Esophagus squamous epithelium (tissue), 5 donors: ENCODE results near the gene IGDCC3. TPM values are rescaled to one million over a fixed set of nuclear protein-coding genes. Genes with fewer than 3 reads are reported as not detected.

Experiments
- DNase-seq: peaks from one replicate; lab custom pipeline; 2025; lab: John Stamatoyannopoulos, UW
- H3K27ac ChIP-seq, 4 donors: fragments of 200-600 bp; sonication (generic); one replicate each; pipeline ENCODE4 v1.5.1; 2016 to 2019; ENCODE audit warnings: mild to moderate bottlenecking in 1 of 4
- H3K27me3 ChIP-seq, 4 donors: fragments of 200-600 bp; sonication (generic); 1 replicate in 3 of 4; 2 replicates in 1 of 4; pipeline versions ENCODE4 v1.5.1 to v1.6.0; 2017 to 2021; ENCODE audit warnings: antibody characterized with exemption in 1 of 4
- H3K36me3 ChIP-seq, 3 donors: fragments of 200-600 bp; sonication (generic); one replicate each; pipeline ENCODE4 v1.5.1; 2016 to 2019
- H3K4me1 ChIP-seq, 3 donors: fragments of 200-600 bp; sonication (generic); one replicate each; pipeline ENCODE4 v1.5.1; 2017 to 2019
- H3K4me3 ChIP-seq, 4 donors: fragments of 200-600 bp; sonication (generic); 1 replicate in 3 of 4; 2 replicates in 1 of 4; pipeline ENCODE4 v1.5.1; 2016 to 2019; ENCODE audit warnings: mild to moderate bottlenecking in 2 of 4, moderate library complexity in 1 of 4
- H3K9me3 ChIP-seq, 3 donors: fragments of 200-600 bp; sonication (generic); one replicate each; pipeline ENCODE4 v1.5.1; 2016 to 2019
- POLR2A ChIP-seq, 4 donors: fragments of 450-650 bp; IDR thresholded peaks; one replicate each; pipeline ENCODE4 v1.6.1; 2017; ENCODE audit warnings: antibody characterized with exemption in 4 of 4, mild to moderate bottlenecking in 4 of 4, moderate library complexity in 3 of 4
- WGBS, 2 donors: methylation state at CpG; one replicate each; pipeline ENCODE4 v1.1.5; 2018; 5-methylcytosine and 5-hydroxymethylcytosine counted together
- intact Hi-C: fragments of 100-400 bp; cut with DNase I; formaldehyde crosslinking; loops from one replicate; pipeline ENCODE4 v1.15.0; 2022
- total RNA-seq, 4 donors: library from RNA; depleted of rRNA; stranded (reverse); fragments of >200 nt; gene quantifications; one replicate each; pipeline ENCODE4 v1.1.0, GENCODE V29; 2016
- TF ChIP-seq, protein P1 (sequence below), 6 experiments: fragments of 450-650 bp in 4 of 6; fragments of 200-600 bp in 2 of 6; sonication (generic) in 2 of 6; IDR thresholded peaks; one replicate each; pipeline ENCODE4 v1.5.1; 2016 to 2019; ENCODE audit warnings: antibody characterized with exemption in 6 of 6, mild to moderate bottlenecking in 4 of 6, moderate library complexity in 4 of 6
- donor health status: DM: yes; HTN: yes; CAD: no.

Gene IGDCC3
- total RNA-seq, 4 donors from 2014 or later: not detected

DNA sequence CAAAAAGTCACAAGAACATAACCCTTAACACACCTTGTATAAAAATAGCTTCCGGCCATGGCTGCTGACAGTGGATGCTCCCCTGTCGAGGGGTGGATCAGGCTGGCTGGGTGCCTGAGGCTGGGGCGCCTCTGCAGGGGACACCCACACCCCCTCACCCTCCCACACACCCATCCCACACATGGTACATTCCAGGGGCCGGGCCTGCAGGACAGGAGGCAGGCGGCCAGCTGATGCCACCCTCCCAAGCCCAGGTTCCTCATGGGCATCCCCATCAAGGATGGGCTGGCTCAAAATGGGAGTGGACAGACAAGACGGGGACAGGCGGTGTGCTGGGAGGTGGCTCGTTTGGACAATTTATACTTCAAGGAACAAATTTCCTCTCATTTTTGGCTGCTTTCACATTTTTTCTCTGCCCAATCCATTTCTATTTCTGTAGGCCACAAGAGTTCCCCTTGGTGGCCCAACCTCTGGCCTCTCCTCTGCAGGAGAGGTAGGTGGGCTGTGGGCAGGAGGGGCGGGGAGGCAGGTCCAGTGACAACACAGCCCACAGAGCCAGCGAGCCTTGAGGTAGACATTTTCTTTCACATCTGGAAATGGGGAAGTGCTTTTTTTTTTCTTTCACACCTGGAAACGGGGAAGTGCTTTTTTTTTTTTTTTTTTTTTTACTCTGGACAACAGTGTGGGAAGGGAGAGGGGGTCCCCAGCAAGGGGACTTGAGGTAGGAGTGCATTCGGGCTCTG, 50.0 kb downstream of the IGDCC3 start:
- 53 to 67% methylated on average over 10 to 12 of the region's 12 CpGs for WGBS, 2 donors
- intact Hi-C loops: no loop called here
- TF ChIP-seq, protein P1, sequence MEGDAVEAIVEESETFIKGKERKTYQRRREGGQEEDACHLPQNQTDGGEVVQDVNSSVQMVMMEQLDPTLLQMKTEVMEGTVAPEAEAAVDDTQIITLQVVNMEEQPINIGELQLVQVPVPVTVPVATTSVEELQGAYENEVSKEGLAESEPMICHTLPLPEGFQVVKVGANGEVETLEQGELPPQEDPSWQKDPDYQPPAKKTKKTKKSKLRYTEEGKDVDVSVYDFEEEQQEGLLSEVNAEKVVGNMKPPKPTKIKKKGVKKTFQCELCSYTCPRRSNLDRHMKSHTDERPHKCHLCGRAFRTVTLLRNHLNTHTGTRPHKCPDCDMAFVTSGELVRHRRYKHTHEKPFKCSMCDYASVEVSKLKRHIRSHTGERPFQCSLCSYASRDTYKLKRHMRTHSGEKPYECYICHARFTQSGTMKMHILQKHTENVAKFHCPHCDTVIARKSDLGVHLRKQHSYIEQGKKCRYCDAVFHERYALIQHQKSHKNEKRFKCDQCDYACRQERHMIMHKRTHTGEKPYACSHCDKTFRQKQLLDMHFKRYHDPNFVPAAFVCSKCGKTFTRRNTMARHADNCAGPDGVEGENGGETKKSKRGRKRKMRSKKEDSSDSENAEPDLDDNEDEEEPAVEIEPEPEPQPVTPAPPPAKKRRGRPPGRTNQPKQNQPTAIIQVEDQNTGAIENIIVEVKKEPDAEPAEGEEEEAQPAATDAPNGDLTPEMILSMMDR (IDR thresholded peaks at IDR 0.05): no peak
- TF ChIP-seq POLR2A (IDR thresholded peaks at IDR 0.05): no peak
- Histone ChIP-seq H3K4me1 (no peaks in the 10 kb centered on the region), H3K9me3 (no peaks in the 10 kb centered on the region), H3K4me3 (no peak overlapping the region), H3K36me3 (no peaks in the 10 kb centered on the region), H3K27ac (no peak overlapping the region), H3K27me3 (peaks cover 0 to 3% (median 0%) of the 10 kb centered on the region in 4 donors)
- no peak for DNase-seq

DNA sequence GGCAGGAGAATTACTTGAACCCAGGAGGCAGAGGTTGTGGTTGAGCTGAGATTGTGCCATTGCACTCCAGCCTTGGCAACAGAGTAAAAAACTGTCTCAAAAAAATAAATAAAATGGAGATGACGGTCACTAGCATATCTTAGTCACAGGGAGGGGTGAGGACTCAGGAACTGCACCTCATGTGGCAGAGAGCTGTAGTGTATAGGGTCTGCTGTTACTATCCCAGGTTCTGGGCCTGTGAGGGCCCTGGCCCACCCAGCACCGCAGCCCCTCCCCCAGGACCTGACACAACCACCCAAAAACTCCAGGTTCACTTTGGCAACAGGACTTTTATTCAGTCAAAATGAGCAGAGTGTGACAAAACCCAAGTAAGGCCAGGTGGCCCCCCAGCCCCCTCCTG, 51.0 kb downstream of the IGDCC3 start:
- no peaks in the 10 kb centered on the region for H3K4me1 ChIP-seq
- intact Hi-C loops: no loop called here
- no peaks in the 10 kb centered on the region for H3K9me3 ChIP-seq
- no peak overlapping the region for H3K4me3 ChIP-seq
- peaks cover 0 to 10% (median 0%) of the 10 kb centered on the region in 4 donors for H3K27me3 ChIP-seq
- no peaks in the 10 kb centered on the region for H3K36me3 ChIP-seq
- 61 to 74% methylated on average over 2 of the region's 2 CpGs for WGBS, 2 donors
- no peak overlapping the region for H3K27ac ChIP-seq
- DNase-seq: no peak
- no peak for TF ChIP-seq POLR2A (IDR thresholded peaks at IDR 0.05)
- TF ChIP-seq, protein P1 (IDR thresholded peaks at IDR 0.05): no peak

DNA sequence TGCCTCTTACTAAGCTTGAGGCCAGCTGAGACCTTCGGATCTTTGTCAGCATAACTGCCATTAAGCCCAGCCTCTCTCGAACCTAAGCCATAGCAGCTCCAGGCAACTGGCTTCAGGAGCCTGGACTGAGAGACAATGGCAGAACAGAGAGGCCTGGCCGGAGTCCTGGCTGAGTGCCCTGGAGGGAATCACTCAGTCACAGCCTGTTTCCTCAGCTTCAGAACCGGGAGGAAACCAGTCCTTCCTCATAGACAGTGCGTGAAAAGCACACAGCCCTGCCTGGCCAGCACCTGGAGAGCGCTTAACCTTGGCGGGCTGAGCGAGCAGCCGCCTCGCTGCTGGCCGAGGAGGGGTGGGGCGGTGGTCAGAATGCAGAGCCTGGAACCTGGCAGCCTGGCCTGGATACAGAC, 51.7 kb downstream of the IGDCC3 start:
- no peaks in the 10 kb centered on the region for H3K9me3 ChIP-seq
- intact Hi-C loops: no loop called here
- no peaks in the 10 kb centered on the region for H3K36me3 ChIP-seq
- H3K27ac ChIP-seq: no peak overlapping the region
- TF ChIP-seq, protein P1 (IDR thresholded peaks at IDR 0.05): no peak
- no peak for TF ChIP-seq POLR2A (IDR thresholded peaks at IDR 0.05)
- 67% methylated on average over 1 of the region's 12 CpGs; no CpG with 5 or more reads in 1 of the 2 donors for WGBS, 2 donors
- H3K4me1 ChIP-seq: no peaks in the 10 kb centered on the region
- H3K27me3 ChIP-seq: peaks cover 0 to 10% (median 0%) of the 10 kb centered on the region in 4 donors
- H3K4me3 ChIP-seq: no peak overlapping the region
- DNase-seq: no peak

DNA sequence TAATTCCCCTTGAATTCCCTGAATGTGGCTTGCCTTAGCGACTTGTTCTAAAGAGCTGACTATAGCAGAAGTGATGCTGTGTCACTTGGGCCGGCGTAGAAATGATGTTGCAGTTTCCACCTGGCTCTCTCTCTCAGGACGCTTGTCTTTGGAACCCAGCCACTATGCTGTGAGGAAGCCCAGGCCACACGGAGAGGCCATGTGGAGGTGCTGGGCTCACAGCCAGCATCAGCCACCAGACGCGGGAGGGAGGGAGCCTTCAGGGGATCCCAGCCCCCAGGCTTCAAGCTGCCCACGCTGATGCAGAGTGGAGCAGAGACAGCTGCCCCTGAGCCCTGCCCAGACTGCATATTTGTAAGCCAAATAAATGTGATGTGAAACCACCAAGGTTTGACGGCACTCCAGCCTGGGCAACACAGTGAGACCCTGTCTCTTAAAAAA, 54.7 kb downstream of the IGDCC3 start:
- Histone ChIP-seq H3K27ac (no peak overlapping the region), H3K4me3 (no peak overlapping the region), H3K27me3 (peaks cover 0 to 10% (median 0%) of the 10 kb centered on the region in 4 donors), H3K4me1 (no peaks in the 10 kb centered on the region), H3K9me3 (no peaks in the 10 kb centered on the region), H3K36me3 (no peaks in the 10 kb centered on the region)
- 19 to 35% methylated on average over 3 to 6 of the region's 9 CpGs for WGBS, 2 donors
- DNase-seq: no peak
- TF ChIP-seq, protein P1 (IDR thresholded peaks at IDR 0.05): no peak
- TF ChIP-seq POLR2A (IDR thresholded peaks at IDR 0.05): no peak
- intact Hi-C loops: loop anchor here (5.0 kb wide), 1 partner anchor 64 kb away; no protein-coding TSS in a partner anchor

DNA sequence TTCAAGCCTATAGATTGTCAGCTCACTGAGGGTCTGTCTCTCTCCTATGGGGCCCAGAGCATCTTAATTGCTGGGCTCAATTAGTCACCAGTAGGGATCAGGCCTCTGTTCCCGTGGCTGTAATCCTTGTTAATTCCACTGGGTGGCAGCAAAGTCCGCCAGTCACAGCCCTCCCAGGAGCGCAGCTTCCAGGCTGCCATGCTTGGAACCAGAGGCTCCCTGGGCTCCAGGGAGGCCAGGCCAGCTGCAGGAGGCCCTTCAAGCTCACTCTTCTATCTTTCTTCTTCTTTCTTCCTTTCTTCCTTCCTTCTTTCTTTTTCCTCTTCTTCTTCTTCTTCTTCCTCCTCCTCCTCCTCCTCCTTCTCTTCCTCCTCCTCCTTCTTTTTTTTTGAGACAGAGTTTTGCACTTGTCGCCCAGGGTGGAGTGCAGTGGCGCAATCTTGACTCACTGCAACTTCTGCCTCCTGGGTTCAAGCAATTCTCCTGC, 58.9 kb downstream of the IGDCC3 start:
- DNase-seq: no peak
- Histone ChIP-seq H3K27ac (no peak overlapping the region), H3K4me1 (no peaks in the 10 kb centered on the region), H3K9me3 (no peaks in the 10 kb centered on the region), H3K36me3 (no peaks in the 10 kb centered on the region), H3K4me3 (no peak overlapping the region), H3K27me3 (peaks cover 0 to 10% (median 0%) of the 10 kb centered on the region in 4 donors)
- intact Hi-C loops: no loop called here
- WGBS, 2 donors: 23 to 56% methylated on average over 3 to 5 of the region's 5 CpGs
- TF ChIP-seq POLR2A (IDR thresholded peaks at IDR 0.05): no peak
- TF ChIP-seq, protein P1 (IDR thresholded peaks at IDR 0.05): peak; percentile 72 to 96 (median 94)
